ENCODE results near the gene HHLA2.

The HHLA2 gene

GRCh38 chr3:108394016-108394415 is 97.7 kb downstream of the HHLA2 start:
- no peak for DNase-seq (ENCODE audit: low spot score)

GRCh38 chr3:108394563-108394962 is 98.2 kb downstream of the HHLA2 start:
- no peak for DNase-seq (ENCODE audit: low spot score)

GRCh38 chr3:108396336-108396735 is 100.0 kb downstream of the HHLA2 start:
- DNase-seq (ENCODE audit: low spot score): no peak

- DNase-seq (ENCODE audit: low spot score): no peak
These were observed 102.2 kb downstream of the HHLA2 start for GRCh38 chr3:108398510-108398909.

GRCh38 chr3:108401836-108402235 is 105.5 kb downstream of the HHLA2 start:
- no peak for DNase-seq (ENCODE audit: low spot score)

- no peak for DNase-seq (ENCODE audit: low spot score)
These were observed 106.8 kb downstream of the HHLA2 start for GRCh38 chr3:108403198-108403597.

- no peak for DNase-seq (ENCODE audit: low spot score)
These were observed 107.5 kb downstream of the HHLA2 start for GRCh38 chr3:108403686-108404345.

- no peak for DNase-seq (ENCODE audit: low spot score)
These were observed 108.0 kb downstream of the HHLA2 start for GRCh38 chr3:108404368-108404767.

- DNase-seq (ENCODE audit: low spot score): no peak
These were observed 109.8 kb downstream of the HHLA2 start for GRCh38 chr3:108406063-108406660.

GRCh38 chr3:108406661-108407206 is 110.4 kb downstream of the HHLA2 start:
- DNase-seq (ENCODE audit: low spot score): peak; percentile 72

- no peak for DNase-seq (ENCODE audit: low spot score)
These were observed 111.5 kb downstream of the HHLA2 start for GRCh38 chr3:108407886-108408285.

- DNase-seq (ENCODE audit: low spot score): no peak
These were observed 112.8 kb downstream of the HHLA2 start for GRCh38 chr3:108408883-108409799.

GRCh38 chr3:108409800-108410178 is 113.4 kb downstream of the HHLA2 start:
- DNase-seq (ENCODE audit: low spot score): no peak

GRCh38 chr3:108410531-108410984 is 114.2 kb downstream of the HHLA2 start:
- no peak for DNase-seq (ENCODE audit: low spot score)

GRCh38 chr3:108412121-108412750 is 115.9 kb downstream of the HHLA2 start:
- no peak for DNase-seq (ENCODE audit: low spot score)

GRCh38 chr3:108414007-108414406 is 117.7 kb downstream of the HHLA2 start:
- DNase-seq (ENCODE audit: low spot score): no peak

- DNase-seq (ENCODE audit: low spot score): no peak
These were observed 119.3 kb downstream of the HHLA2 start for GRCh38 chr3:108415661-108416060.

GRCh38 chr3:108416111-108416869 is 119.9 kb downstream of the HHLA2 start:
- DNase-seq (ENCODE audit: low spot score): peak; percentile 38

- peak; percentile 44 for DNase-seq (ENCODE audit: low spot score)
These were observed 124.6 kb downstream of the HHLA2 start for GRCh38 chr3:108420926-108421325.
